SKM-1 treated with dmso at 0.1 percent for 144 hours (cell line): ENCODE data around the gene SYTL1.
"Not testable (repeated sequence)": the region's sequence is repeated elsewhere in the genome, so short reads cannot be mapped to it uniquely, and the experiment has no call there.

Experiments
- DNase-seq: peaks from one replicate; lab custom pipeline; 2025; ENCODE audit not compliant: unreplicated experiment; lab: John Stamatoyannopoulos, UW

SYTL1 gene

DNA sequence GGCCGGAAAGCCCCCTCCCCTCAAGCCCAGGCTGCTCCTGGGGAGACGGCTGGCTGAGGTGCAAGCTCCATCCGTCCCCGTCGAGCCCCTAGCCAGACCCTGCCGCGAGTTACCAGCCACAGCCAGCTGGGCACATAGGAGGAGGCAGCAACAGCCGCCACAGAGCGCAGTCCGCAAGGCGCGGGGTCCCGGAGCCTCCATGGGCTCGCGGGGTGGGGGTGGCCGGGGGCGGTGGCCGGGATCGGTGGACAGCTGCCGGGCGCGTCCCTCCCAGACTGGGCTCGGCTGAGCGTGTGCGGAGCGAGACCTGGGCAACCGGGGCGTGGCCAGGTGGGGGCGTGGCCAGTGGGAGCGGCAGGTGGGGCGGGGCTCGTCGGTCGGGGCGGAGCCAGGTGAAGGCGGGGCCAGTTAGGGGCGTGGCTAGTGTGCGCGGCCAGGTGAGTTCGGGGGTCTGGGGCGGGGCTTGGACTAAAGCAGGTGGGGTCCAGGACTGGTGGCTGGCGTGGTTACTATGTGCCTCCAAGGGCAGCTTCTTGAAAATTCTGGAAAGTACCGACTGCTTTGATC, 41.3 kb downstream of the SYTL1 start, which contains the start of gene CD164L2:
Gene CD164L2, minus strand, starts transcription at position 295 of the 567 bp plus-strand sequence. Its CDS starts 94 bp downstream, at position 201.
- no peak for DNase-seq

DNA sequence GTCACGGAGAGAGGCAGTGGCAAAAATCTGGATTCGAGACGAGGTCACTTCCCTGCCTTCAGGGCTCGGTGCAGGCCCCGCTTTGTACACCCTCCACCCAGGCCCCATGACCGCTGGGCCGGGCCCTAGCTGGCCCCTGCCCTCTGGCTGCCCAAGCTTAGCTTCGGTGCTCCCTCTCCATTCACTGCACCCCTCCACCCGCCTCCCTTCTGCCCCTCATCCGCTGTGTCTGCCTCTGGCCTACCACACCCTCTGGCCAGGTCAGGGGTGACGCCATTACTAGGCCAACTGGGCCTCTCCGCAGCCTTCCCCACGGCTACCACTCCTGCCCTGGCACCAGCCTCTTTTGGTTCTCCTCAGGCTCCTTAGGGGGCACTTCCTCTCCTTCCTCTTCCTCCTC, 41.8 kb downstream of the SYTL1 start:
- no peak for DNase-seq

DNA sequence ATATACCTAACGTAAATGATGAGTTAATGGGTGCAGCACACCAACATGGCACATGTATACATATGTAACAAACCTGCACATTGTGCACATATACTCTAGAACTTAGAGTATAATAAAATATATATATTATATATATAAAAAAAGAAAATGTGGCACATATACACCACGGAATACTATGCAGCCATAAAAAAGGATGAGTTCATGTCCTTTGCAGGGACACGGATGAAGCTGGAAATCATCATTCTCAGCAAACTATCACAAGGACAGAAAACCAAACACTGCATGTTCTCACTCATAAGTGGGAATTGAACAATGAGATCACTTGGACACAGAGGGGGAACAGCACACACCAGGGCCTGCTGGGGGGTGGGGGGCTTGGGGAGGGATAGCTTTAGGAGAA, 43.0 kb downstream of the SYTL1 start:
- not testable (repeated sequence) for DNase-seq

DNA sequence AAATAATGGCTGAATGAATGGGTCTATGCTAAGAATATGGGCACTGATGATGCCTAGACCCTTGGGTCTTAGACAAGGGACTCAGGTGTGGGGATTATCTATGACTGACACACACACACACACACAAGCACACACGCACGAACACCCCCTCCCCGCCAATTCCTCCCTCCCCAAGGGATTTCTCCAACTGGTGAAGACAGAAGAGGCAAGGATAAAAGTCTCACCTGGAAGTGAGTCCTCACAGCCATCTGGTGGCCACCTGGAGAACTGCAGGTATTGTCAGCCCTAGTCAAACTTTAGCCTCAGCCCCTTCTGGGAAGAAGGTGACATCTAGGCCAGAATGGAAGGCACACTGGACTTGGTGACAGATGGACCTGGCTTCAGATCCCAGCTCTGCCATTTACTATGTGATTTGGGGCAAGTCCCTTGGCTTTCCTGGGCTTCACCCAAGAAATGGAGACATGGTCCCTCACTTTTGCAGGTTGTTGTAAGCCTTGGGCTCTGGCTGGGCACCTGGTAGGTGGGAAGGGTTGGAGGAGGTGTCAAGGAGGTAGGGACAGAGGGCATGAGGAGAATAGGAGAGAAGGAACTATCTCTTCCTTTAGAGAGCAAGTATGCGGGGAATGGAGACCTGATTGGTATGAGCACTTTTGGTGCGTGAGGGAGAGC, 46.6 kb downstream of the SYTL1 start:
- peak; percentile 39 for DNase-seq

DNA sequence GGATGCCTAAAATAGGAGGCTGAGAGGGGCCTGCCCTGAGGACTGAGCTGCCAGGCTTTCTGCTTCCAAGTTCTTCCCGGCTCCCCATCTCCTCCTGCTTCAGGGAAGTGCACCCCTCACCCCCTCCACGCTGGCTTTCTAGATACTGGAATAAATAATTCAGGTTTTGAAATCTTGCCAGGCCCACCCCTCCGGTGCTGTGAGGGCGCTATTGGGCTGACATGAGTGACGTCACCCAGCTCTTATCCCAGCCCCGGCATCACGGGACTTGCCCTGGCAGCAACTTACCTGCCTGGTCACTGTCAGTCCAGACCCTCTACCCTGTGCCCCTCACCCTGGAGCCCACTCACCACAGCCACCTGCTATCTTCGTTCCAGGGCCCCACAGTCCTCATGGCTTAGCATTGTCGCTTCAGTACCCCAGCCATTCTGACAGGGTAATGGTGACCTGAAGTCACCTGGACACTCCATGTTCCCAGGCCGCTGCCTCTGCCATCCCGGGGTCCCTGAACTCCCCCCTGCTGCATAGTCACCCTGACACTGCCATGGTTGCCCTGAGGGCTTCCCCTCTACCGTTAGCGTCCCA, 49.8 kb downstream of the SYTL1 start:
- no peak for DNase-seq

DNA sequence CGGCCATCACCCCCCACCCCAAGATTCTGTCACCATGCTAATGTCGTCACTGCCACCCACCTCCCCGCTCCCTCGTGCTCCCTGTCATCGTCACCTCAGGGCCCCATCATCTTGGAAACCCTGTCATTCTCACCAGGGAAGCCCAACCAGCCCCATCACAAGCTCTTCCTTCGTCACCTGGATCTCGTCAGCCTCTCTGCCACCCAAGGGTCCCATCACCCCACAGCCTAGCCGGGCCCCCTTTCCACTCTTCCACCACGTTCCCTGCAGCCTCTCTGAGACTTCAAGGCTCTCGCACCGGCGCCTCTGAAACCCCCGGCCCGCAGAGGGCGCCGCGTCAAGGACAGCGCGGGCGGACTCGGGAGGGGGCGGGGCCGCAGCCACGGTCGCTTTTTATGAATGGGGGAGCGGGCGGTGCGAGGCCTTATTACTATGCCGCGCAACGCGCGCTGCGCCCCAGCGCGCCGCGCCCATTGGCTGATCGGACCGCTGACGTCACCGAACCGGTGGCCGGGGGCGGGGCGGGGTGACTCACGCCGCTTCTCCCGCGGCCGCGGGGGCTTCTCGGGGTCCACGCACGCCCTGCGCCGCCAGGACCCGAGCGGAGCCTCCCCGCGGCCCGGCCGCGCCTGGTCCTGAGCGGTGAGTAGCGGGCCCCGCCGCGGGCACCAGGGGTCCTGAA, 50.4 kb downstream of the SYTL1 start, which contains the start of gene GPR3:
Gene GPR3, plus strand, starts transcription at position 527 of the 682 bp plus-strand sequence. CDS start 1,177 bp downstream, outside the sequence.
- peak; percentile 87 for DNase-seq

DNA sequence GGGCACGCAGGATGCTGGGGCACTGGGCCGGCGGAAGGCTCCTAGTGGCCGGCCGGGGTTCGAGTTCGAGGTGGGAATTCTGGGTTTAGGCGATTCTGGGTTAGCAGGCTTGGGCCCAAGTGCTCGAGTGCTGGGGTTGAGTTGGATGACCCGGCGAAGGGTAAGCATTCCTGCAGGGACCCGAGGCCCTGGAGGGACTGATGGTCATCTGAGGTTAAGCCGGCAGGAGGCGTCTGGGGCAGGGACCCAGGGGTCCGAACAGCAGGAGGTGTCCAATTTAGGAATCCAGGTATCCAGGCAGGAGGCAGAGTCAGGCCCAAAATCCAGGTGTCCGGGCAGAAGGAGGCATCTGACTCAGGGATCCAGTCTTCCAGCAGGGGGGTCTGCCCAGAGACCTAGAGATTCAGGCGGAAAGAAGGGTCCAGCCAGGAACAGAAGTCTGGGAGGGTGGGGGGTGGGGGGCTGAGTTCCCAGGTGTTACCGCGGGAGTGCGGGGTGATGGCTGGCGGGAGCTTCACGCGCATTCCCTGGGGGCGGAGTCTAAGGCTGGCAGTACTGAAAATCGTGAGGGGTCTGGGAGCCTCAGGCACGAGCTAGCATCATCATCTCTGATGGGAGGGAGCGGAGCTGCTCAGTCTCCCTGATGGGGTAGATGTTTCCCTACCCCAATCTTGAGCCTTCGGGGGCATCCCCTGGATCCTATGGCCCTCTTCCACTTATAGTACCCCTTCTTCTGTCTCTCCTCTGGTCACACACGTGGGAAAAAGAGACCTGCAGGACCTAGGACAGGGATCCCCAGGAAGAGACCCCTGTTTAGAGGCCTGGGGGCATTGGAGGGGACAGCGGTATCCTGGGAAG, 51.2 kb downstream of the SYTL1 start:
- DNase-seq = no peak

DNA sequence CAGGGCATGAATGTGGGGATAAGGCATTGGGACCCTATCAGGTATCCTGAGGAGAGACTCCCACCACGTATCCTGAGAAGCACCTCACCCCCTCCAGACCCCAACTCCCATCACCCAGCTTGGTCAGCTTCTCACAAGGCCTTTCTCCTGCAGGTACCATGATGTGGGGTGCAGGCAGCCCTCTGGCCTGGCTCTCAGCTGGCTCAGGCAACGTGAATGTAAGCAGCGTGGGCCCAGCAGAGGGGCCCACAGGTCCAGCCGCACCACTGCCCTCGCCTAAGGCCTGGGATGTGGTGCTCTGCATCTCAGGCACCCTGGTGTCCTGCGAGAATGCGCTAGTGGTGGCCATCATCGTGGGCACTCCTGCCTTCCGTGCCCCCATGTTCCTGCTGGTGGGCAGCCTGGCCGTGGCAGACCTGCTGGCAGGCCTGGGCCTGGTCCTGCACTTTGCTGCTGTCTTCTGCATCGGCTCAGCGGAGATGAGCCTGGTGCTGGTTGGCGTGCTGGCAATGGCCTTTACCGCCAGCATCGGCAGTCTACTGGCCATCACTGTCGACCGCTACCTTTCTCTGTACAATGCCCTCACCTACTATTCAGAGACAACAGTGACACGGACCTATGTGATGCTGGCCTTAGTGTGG, 51.9 kb downstream of the SYTL1 start:
- no peak for DNase-seq

DNA sequence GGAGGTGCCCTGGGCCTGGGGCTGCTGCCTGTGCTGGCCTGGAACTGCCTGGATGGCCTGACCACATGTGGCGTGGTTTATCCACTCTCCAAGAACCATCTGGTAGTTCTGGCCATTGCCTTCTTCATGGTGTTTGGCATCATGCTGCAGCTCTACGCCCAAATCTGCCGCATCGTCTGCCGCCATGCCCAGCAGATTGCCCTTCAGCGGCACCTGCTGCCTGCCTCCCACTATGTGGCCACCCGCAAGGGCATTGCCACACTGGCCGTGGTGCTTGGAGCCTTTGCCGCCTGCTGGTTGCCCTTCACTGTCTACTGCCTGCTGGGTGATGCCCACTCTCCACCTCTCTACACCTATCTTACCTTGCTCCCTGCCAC, 52.4 kb downstream of the SYTL1 start:
- DNase-seq = no peak

DNA sequence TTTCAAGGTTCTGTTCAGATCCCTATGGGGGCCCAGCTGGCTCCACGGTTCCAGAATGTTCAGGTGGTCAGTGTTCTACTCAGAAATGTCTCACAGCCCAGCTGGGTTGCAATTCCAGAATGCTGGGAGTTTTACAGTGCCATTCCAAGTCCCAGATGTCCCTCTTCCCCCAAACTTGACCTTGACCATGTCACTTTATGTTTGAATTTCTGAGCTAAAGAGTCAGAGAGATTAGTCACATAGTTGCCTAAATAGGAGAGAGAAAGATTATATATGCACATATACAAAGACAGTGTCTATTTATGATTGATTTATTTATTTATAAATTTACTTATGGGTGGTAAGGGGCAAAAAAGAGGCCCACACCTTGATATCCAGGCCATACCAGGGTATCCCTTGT, 53.1 kb downstream of the SYTL1 start:
- no peak for DNase-seq

DNA sequence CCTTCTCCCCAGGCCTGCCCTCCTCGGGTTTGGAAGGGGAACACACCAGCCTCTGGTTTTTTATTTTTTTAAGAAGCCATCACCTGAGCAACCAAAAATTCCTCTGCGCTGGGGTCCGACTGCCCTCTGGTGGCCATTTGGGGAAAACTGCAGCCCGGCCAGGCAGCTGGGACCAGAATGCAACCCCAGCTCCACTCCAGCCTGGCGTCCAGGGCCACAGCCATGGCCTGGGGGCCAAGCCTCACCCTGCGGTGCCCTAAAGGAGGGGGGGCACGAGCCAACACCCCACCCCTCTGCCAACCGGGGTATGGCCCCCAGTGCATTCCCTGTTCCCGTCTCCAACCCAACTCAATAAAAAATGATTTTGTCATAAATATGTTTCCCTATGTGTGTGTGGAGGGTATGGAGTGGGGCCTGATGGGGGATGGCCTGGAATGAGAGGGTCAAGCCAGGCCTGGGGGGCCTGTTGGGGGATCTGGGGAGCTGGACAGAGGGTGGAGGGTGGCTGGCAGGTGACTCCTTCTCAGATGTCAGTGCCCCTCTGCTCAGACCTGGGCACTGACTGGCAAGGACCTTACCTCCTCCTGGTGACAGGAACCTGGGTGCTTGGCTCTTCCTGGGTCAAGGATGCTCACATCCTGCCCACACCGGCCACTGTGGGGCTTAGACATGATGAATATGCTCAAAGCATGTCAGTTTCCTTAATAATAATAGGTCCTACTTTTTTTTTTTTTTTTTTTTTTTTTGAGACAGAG, 53.8 kb downstream of the SYTL1 start:
- DNase-seq = peak; percentile 79

DNA sequence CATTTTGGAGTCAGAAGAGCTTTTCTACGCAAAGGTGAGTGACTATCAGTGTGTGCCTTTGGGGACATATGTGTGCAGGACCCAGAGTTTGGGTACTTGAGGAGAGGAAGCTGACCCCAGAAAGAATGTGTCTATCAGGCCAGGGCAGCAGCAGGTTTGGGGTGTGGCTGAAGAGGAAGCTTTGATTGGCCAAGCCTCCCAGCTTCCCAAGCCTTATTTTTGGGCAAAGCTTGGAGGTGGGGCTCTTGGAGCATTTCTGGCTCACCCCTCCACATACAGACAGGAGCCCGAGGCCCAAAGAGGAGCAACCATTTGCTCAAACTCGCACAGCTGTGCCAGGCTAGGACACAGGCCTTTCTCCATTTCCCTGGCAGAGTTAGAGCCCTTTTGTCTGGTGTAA, 55.3 kb downstream of the SYTL1 start:
- no peak for DNase-seq

DNA sequence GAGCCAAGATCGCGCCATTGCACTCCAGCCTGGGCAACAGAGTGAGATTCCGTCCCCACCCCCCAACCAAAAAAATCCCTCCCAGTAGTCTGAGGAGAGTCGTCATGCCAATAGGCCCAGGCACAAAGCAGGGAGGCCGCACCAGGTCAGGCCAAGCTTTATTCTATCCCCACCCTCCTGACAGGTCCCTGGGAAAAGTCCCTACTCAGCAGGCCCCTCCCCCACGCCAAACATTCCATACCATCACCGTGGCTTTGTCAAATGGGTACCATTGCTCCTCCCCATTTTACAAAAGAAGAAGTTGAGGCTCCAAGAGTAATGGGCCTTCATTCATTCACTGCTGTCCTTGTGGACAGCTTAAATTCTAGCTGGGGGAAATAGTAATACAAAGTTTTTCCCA, 55.9 kb downstream of the SYTL1 start:
- DNase-seq = no peak

DNA sequence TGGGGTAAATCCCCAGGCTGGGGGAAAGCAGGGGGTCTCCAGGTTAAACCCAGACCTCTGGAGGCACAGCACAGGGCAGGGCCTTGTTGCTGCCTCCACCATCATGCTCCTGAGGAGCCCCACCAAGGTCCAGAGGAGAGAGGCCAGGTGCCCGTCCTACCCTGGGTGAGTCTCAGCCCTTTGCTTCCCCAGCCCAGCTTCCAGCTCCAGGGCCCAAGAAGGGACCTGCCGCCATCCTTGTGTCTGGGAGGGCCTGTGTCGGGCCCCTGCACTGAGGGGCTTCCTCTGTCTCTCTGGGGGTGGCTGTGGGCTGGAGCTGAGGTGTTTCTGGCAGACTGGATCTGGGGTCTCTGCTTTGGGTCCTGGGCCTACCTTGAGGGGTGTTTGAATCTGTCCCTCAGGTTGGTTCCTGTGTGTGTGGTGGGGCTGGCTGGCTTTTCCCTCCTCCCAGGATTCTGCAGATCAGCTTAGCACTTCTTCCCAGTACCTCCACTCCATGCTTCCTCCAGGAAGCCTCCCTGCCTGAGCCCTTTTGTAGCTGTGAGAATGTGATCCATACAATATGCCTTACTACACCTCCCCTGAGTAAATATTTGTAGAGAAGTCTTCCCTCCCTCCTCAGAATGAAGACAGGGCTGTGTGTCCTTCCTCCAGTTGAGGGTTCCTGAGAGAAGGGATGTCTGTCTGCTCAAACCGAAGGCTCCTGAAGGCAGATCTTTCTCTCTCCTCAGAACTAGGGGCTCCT, 56.8 kb downstream of the SYTL1 start:
- DNase-seq = no peak

DNA sequence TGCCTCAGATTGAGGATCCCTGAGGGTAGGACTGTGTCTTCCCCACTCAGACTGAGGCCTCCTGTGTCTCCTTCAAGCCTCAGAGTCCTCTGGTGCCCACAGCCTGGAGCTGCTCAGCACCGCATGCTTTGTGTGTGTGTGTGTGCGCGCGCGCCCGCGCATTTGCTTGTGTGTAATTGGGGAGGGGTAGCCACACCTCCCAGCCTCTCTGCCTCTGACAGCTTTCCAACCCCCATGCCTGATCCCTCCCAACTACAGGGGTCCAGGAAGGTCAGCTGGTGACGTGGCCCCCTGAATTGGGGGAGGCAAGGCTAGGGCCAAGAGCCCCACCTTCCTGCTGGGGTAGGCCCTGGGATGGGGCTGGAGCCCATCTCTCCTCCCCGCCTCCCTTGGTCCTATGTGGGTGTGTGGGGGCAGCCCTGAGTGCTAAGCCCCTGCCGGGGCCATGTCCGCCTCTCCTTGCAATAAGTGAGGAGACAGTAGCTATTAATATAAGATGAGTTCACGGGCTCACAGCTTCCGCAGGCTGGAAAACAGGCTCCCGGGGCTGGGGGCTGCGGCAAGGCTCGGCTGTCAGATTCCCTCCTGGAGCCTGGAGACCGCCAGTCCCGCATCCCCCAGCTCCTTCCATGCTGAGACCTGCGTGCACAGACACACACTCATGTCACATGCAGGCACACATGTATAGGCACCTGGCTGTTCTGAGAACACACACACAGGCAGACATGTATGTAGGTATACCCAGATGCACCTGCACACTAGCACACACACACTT, 57.6 kb downstream of the SYTL1 start:
- no peak for DNase-seq

DNA sequence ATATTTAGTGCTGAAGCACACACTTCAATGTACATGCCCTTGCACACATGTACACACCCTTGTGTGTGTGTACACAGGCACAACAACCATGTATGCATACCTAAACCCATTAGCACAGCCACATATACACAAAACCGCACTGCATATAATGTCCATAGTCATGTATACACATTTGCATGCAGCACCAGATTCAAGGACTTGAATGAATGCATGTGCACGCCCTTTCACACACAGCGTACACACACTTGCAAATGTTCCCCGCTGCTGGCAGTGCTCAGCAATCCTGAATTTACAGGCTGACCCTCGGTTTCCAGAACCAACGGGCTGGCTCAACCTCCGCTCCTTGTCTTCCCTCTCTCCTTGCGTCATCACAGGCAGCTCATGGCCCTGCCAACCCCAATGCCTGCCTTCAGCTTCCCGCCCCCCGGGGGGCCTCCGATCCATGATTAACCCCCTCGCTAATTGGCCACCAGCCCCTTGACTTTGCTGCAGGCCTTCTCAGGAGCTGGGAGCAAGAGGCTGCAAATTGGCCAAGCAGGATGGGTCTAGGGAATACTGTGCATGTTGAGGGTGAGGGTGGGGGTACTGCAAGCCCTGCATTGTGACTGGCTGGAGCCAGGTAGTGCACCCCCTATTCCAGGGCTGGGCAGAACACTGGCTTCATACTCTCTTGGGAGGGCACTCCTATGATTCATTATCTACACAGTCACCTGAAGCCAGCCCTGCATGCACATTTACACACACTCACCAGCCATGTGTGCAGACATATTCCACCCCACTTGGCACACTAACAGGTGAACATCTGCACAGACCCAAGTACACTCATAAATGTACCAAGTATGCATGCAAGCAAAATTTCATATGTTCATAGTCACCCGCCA, 58.5 kb downstream of the SYTL1 start:
- DNase-seq = no peak

DNA sequence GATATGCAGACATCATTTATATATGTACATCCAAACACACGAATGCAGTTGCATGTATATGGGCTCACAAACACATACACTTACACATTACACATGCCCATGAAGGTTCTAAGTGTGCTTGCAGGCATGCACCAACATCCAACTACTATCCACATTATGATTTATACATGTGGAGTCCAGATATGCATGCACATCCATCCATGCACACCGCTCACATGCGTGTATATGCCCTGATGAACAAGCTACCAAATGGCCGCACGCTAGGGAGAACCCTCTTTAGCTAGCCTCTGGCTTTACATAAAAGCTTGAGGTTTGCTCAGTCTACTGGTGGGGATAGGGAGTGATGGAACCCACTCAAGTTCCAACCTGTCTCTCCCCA, 59.1 kb downstream of the SYTL1 start:
- DNase-seq = no peak
